ENCODE data around the gene RELB. TPM values are rescaled to one million over a fixed set of nuclear protein-coding genes. Genes with fewer than 3 reads are reported as not detected.
A peak's percentile ranks its signal among the peaks of the same experiment; 100 is the strongest.

The RELB gene
- total and polyA plus RNA-seq, 10 of the 15 experiments (the other 5 are each of a cell fraction or from before 2014, with no cell fraction given), result 0.66 to 43.8 (median 12.8) TPM

GRCh38 chr19:44987148-44987675 lies 14.1 kb upstream of the RELB start:
- ChIA-PET SMC1A (ENCODE audit: uncharacterized antibody, unreplicated experiment) (no interaction called here), POLR2A (no interaction called here), RAD21 (ENCODE audit: unreplicated experiment) (interaction anchor here (3.3 kb wide), 1 partner anchor 72 kb away, joined by 29 read pairs; no protein-coding TSS in a partner anchor), CTCF (interaction anchor here (0.8 to 3.2 kb wide), 3 partner anchors 62 to 138 kb away, joined by 3 to 12 read pairs (median 4); no protein-coding TSS in a partner anchor)
- Histone ChIP-seq H3K4me2 (ENCODE audit: control insufficient read depth, insufficient read depth) (no peak overlapping the region), H4K20me1 (ENCODE audit: control insufficient read depth, insufficient read depth) (no peaks in the 10 kb centered on the region), H3K79me2 (ENCODE audit: control insufficient read depth, insufficient read depth, low read length) (no peaks in the 10 kb centered on the region), H2AFZ (ENCODE audit: control insufficient read depth, low read depth, low read length) (no peak overlapping the region), H3K9me3 (replicated peaks; ENCODE audit: control insufficient read depth, insufficient read depth, low read length) (no peaks in the 10 kb centered on the region), H3K4me3 (no peak overlapping the region), H3K27me3 (replicated peaks in 1 of 2; ENCODE audit: control insufficient read depth in 2 of 2, insufficient read depth in 2 of 2, low read length in 1 of 2) (no peaks in the 10 kb centered on the region), H3K4me1 (ENCODE audit: control insufficient read depth, insufficient read depth, low read length) (peaks cover 12% of the 10 kb centered on the region), H3K36me3 (ENCODE audit: control insufficient read depth in 2 of 2, insufficient read depth in 2 of 2, low read length in 1 of 2) (peaks cover 0 to 35% of the 10 kb centered on the region in 2 experiments; a peak in 3 of 4 replicates), H3K9ac (ENCODE audit: control insufficient read depth, insufficient read depth, low read length) (no peak overlapping the region), H3K27ac (ENCODE audit: control insufficient read depth, insufficient read depth) (no peak overlapping the region)
- BruUV-seq (replicated peaks), result no TSS peak
- in situ Hi-C loops (cut with MboI), result no loop called here
- WGBS (ENCODE audit: insufficient coverage, insufficient replicate concordance, low lambda C conversion rate, missing lambda C conversion rate), result 71% methylated on average over 20 of the region's 20 CpGs
- TF ChIP-seq SPI1 (IDR thresholded peaks at IDR 0.05; ENCODE audit: borderline replicate concordance, insufficient read depth, low read depth, low read length) (peak; percentile 23; the same call in 1 of the 2 replicates), YBX1 (IDR thresholded peaks at IDR 0.05) (no peak)
- no peak for FAIRE-seq
- ATAC-seq, result no peak
- no peak for DNase-seq (ENCODE audit: low read depth, low spot score)
- intact Hi-C loops (cut with micrococcal nuclease; ENCODE audit: unreplicated experiment), result no loop called here

GRCh38 chr19:44988273-44988672 lies 13.0 kb upstream of the RELB start:
- no peaks in the 10 kb centered on the region for H4K20me1 ChIP-seq (ENCODE audit: control insufficient read depth, insufficient read depth)
- RAD21 ChIA-PET (ENCODE audit: unreplicated experiment), result interaction anchor here (0.6 to 3.5 kb wide), 8 partner anchors 11 to 95 kb away, joined by 3 to 29 read pairs (median 5); partner anchors contain the start of gene CLASRP
- peaks cover 12% of the 10 kb centered on the region for H3K4me1 ChIP-seq (ENCODE audit: control insufficient read depth, insufficient read depth, low read length)
- SMC1A ChIA-PET (ENCODE audit: uncharacterized antibody, unreplicated experiment), result interaction anchor here (0.9 to 2.3 kb wide), 10 partner anchors 9 to 137 kb away, joined by 3 to 12 read pairs (median 4); partner anchors contain the start of gene RELB
- no peak overlapping the region for H3K4me3 ChIP-seq
- H3K4me2 ChIP-seq (ENCODE audit: control insufficient read depth, insufficient read depth), result no peak overlapping the region
- CTCF ChIA-PET, result interaction anchor here (0.7 to 3.5 kb wide), 15 partner anchors 9 to 190 kb away, joined by 3 to 70 read pairs (median 6); partner anchors contain the start of genes APOE, BLOC1S3, CLASRP and PPP1R37
- peak; percentile 49 for ATAC-seq
- H3K9ac ChIP-seq (ENCODE audit: control insufficient read depth, insufficient read depth, low read length), result no peak overlapping the region
- in situ Hi-C loops (cut with MboI) (no loop called here), intact Hi-C loops (cut with micrococcal nuclease; ENCODE audit: unreplicated experiment) (no loop called here)
- no peak for FAIRE-seq
- TF ChIP-seq ZBTB4 (CRISPR knock-in tag; IDR thresholded peaks at IDR 0.05) (no peak), USF1 (IDR thresholded peaks at IDR 0.05; ENCODE audit: borderline replicate concordance, extremely low read length, insufficient read depth, low read depth, low read length) (no peak), PAX5 (IDR thresholded peaks at IDR 0.05; ENCODE audit: borderline replicate concordance, low read depth, low read length) (no peak), ZBED1 (IDR thresholded peaks at IDR 0.05; ENCODE audit: borderline replicate concordance) (no peak), POLR2AphosphoS2 (IDR thresholded peaks at IDR 0.05; ENCODE audit: low read depth, low read length) (no peak), NR2F1 (conservative IDR thresholded peaks at IDR 0.05) (no peak)
- POLR2A ChIA-PET, result interaction anchor here (1.8 to 4.1 kb wide), 2 partner anchors 13 to 51 kb away, joined by 6 to 24 read pairs; partner anchors contain the start of genes CLASRP and RELB
- H2AFZ ChIP-seq (ENCODE audit: control insufficient read depth, low read depth, low read length), result no peak overlapping the region
- no peaks in the 10 kb centered on the region for H3K27me3 ChIP-seq (replicated peaks in 1 of 2; ENCODE audit: control insufficient read depth in 2 of 2, insufficient read depth in 2 of 2, low read length in 1 of 2)
- peak overlapping the region; percentile 18; the same call in 1 of the 2 replicates for H3K27ac ChIP-seq (ENCODE audit: control insufficient read depth, insufficient read depth)
- no TSS peak for BruUV-seq (replicated peaks)
- H3K9me3 ChIP-seq (replicated peaks; ENCODE audit: control insufficient read depth, insufficient read depth, low read length), result no peaks in the 10 kb centered on the region
- peaks cover 0 to 38% of the 10 kb centered on the region in 2 experiments; a peak in 3 of 4 replicates for H3K36me3 ChIP-seq (ENCODE audit: control insufficient read depth in 2 of 2, insufficient read depth in 2 of 2, low read length in 1 of 2)
- WGBS (ENCODE audit: insufficient coverage, insufficient replicate concordance, low lambda C conversion rate, missing lambda C conversion rate), result 75% methylated on average over 9 of the region's 9 CpGs
- no peaks in the 10 kb centered on the region for H3K79me2 ChIP-seq (ENCODE audit: control insufficient read depth, insufficient read depth, low read length)
- DNase-seq (ENCODE audit: low read depth, low spot score), result no peak
